AG04450 (cell line): Measurements from ENCODE around the gene INAFM2. TPM values are rescaled to one million over a fixed set of nuclear protein-coding genes. Genes with fewer than 3 reads are reported as not detected.

Source experiments
- CTCF ChIA-PET: fragments of 300-600, 350-600 bp; formaldehyde crosslinking; extraction: SDS; loops from one replicate; lab custom pipeline; 2022; ENCODE audit warnings: antibody characterized with exemption, inconsistent platforms; lab: Charles Lee
- POLR2A ChIA-PET: fragments of 350-600 bp; formaldehyde crosslinking; extraction: SDS; loops from one replicate; lab custom pipeline; 2021; ENCODE audit warnings: antibody characterized with exemption, inconsistent platforms; lab: Yijun Ruan, JAX
- DNase-seq: peaks from one replicate; pipeline ENCODE4 v3.0.0-alpha.2; 2011; ENCODE audit warnings: low read depth, low spot score
- H3K27ac ChIP-seq: one replicate; pipeline ENCODE4 v1.5.1; 2012; ENCODE audit warnings: low read depth, low read length, control low read depth
- H3K27me3 ChIP-seq: one replicate; pipeline ENCODE4 v1.6.0; 2012; ENCODE audit warnings: low read length; ENCODE audit not compliant: control insufficient read depth, insufficient read depth
- H3K4me3 ChIP-seq: 2 replicates; pipeline ENCODE4 v1.5.1; 2011; ENCODE audit warnings: mild to moderate bottlenecking, low read depth, low read length, control low read depth
- H3K9me3 ChIP-seq: 2 replicates; pipeline ENCODE4 v1.5.1; 2012; ENCODE audit warnings: low read length; ENCODE audit not compliant: control insufficient read depth, insufficient read depth
- polyA plus RNA-seq: library from polyadenylated mRNA; depleted of rRNA; stranded (reverse); fragments of >200 nt; gene quantifications from 2 replicates; pipeline ENCODE4 v1.2.3, GENCODE V29; 2011
- TF ChIP-seq, protein P1 (sequence below): IDR thresholded peaks from 2 replicates; pipeline ENCODE4 v1.5.1; 2011; ENCODE audit warnings: low read depth, low read length, control low read depth, inconsistent platforms

The INAFM2 gene
- polyA plus RNA-seq, 1 experiment = 11.4 TPM

DNA sequence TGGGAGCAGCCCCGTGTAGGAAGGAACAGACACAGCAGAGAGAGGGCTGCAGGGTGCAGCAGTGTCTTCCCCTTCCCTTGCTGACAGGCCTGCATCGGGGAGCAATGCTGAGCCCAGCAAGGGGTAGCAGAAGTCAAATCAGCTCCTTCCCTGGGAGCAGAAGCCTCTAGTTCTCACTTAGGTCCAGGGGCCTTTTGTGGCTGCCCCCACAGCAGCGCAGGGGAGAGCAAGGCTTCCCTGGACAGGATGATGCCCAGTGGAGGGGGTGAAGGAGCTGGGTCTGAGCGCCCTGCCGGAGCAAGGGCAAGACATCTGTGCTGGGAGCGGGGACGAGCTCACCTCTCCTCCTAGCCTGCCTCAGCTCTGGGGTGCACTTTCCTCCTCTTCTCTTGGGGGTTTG, 16.6 kb upstream of the INAFM2 start:
- ChIA-PET CTCF (interaction anchor here (0.8 to 6.3 kb wide), 6 partner anchors 12 to 116 kb away, joined by 3 to 32 read pairs (median 5); no protein-coding TSS in a partner anchor), POLR2A (no interaction called here)
- Histone ChIP-seq H3K27me3 (peaks cover 57% of the 10 kb centered on the region), H3K9me3 (no peaks in the 10 kb centered on the region), H3K4me3 (no peak overlapping the region), H3K27ac (no peak overlapping the region)
- TF ChIP-seq, protein P1, sequence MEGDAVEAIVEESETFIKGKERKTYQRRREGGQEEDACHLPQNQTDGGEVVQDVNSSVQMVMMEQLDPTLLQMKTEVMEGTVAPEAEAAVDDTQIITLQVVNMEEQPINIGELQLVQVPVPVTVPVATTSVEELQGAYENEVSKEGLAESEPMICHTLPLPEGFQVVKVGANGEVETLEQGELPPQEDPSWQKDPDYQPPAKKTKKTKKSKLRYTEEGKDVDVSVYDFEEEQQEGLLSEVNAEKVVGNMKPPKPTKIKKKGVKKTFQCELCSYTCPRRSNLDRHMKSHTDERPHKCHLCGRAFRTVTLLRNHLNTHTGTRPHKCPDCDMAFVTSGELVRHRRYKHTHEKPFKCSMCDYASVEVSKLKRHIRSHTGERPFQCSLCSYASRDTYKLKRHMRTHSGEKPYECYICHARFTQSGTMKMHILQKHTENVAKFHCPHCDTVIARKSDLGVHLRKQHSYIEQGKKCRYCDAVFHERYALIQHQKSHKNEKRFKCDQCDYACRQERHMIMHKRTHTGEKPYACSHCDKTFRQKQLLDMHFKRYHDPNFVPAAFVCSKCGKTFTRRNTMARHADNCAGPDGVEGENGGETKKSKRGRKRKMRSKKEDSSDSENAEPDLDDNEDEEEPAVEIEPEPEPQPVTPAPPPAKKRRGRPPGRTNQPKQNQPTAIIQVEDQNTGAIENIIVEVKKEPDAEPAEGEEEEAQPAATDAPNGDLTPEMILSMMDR = no peak
- no peak for DNase-seq

DNA sequence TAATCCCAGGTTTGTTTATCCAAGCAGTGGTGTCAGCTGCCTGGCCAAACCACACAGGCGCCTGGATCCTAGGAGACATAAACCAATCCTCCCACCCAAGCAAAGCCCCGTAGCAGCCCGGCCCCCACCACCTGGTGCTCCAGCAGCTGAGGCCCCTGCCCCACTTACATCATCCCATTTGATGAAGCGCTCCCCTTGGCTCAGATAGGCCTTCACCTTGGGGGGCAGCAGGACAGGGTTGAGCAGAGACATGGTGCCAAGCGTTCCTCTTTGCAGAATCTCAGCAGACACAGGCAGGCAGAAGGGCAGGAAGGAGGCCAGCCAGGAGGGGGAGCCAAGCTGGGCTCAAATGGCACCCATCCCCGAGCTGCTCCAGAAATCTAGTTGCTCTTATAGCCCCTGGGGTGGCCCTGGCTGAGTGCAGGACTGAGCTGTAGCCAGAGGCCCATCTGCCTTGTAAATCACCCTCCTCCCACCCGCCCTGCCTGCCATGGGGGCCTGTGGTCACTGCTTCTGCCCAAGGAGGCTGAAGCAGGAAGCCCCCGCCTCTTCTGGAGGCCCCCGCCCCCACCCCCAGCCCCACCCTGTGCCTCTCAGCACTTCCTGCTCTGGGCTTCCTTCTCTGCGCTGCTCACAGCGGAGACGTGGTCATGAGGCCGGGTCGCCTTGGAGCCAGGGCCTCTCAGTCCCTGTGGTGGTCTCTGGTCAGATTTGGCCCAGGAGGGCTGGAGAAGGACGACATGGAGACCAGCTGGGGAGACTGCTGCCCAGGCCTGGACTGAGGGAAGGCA, 15.9 kb upstream of the INAFM2 start, which contains the start of gene PLCB2:
Gene PLCB2, minus strand, starts transcription at position 515 of the 791 bp plus-strand sequence. Its CDS starts 263 bp downstream, at position 252.
- DNase-seq = no peak
- peaks cover 63% of the 10 kb centered on the region for H3K27me3 ChIP-seq
- no peak within 1 kb of the TSS for H3K27ac ChIP-seq
- ChIA-PET CTCF (interaction anchor here (0.8 to 6.3 kb wide), 8 partner anchors 12 to 117 kb away, joined by 3 to 32 read pairs (median 3); no protein-coding TSS in a partner anchor), POLR2A (no interaction called here)
- no peaks in the 10 kb centered on the region for H3K9me3 ChIP-seq
- no peak within 1 kb of the TSS for H3K4me3 ChIP-seq
- TF ChIP-seq, protein P1 = peak; percentile 44

DNA sequence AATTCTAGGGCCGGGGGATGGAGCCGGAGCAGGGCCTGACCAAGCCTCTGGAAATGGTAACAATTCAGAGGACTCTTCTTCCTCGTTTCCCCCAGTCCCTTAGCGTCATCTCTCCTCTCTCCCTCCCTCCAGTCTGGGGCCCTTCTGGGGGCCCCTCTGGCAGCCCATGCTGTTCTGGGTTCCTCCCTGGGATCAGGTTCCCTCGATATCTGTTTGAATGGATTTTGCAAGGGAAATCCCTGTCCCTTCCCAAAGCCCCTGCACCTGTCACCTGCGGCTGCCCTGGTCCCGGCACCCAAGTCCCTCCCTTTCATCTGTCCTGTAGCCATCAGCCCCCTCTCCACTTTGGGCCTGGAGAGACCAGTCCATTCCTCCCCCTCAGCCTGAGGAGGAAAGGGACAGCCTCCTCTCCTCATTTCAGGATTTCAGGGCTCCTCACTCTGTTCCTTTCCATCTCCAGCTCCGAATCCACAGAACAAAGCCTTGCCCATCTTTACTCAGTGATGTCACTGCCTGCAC, 14.1 kb upstream of the INAFM2 start:
- Histone ChIP-seq H3K9me3 (no peaks in the 10 kb centered on the region), H3K4me3 (no peak overlapping the region), H3K27ac (no peak overlapping the region), H3K27me3 (peaks cover 50% of the 10 kb centered on the region)
- ChIA-PET POLR2A (no interaction called here), CTCF (interaction anchor here (0.6 to 6.3 kb wide), 10 partner anchors 11 to 264 kb away, joined by 3 to 49 read pairs (median 6); partner anchors contain the start of gene ANKRD63)
- TF ChIP-seq, protein P1 = no peak
- DNase-seq = no peak

DNA sequence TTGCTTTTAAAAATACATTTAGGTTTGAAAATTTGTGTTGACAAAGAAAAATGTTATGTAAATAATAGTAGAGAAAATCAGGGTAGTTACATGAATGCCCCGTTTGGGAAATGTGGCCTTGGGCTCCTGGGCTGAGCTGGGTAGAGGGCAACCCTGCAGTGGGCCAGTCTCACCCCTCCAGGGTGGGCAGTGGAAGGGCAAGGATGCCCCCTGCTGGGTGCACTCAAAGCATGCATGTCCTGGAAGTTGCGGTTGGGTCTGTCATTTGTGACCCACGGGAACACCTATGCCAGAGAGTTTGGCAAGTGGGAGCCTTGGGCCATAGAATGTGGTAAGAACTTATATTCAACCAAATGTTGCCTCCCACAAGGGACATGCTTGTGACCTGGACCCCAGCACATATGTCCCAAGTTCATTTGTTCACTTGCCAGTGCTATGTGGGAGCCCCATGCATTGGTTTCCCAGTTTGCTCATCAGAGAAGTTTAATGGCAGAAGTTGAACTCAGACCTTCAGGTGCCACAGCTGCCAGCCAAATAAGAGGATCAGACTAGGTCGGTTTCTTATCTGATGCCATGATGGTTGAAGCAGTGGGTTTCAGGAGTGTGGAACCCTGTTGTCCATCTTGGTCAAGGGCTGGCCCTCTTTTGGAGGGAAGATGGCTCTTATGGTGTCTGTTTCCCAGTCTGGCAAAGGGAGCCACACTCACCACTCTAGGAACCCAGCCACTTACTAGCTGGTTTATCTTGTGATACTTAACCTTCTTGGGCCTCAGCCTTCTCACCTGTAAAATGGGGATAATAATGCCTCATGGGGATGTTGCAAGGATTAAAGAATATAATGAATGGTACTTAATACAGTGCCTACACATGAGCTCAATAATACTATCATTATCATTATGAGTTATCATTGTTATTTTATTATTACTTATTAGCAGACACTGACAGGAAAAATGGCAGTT, 13.2 kb upstream of the INAFM2 start:
- CTCF ChIA-PET = interaction anchor here (0.6 to 6.3 kb wide), 12 partner anchors 9 to 265 kb away, joined by 3 to 49 read pairs (median 5); partner anchors contain the start of genes ANKRD63 and INAFM2
- DNase-seq = no peak
- Histone ChIP-seq H3K27me3 (peaks cover 48% of the 10 kb centered on the region), H3K27ac (no peak overlapping the region), H3K4me3 (no peak overlapping the region), H3K9me3 (no peaks in the 10 kb centered on the region)
- POLR2A ChIA-PET = no interaction called here
- TF ChIP-seq, protein P1 = peak; percentile 73
